OCI-LY1 (cell line): ENCODE results near the gene CPA5.

Experiments used
- CTCF ChIP-seq: fragments of 200-600 bp; sonication (generic), shearing (Covaris generic); IDR thresholded peaks from 2 replicates; pipeline ENCODE4 v1.5.1; 2017; ENCODE audit warnings: mild to moderate bottlenecking, antibody characterized with exemption, low read length, moderate library complexity, mixed read lengths
- EZH2 ChIP-seq: fragments of 200-600 bp; sonication (generic), shearing (Covaris generic); IDR thresholded peaks from 2 replicates; pipeline ENCODE4 v1.8.0; 2017; ENCODE audit warnings: borderline replicate concordance, mixed run types, mild to moderate bottlenecking, antibody characterized with exemption, low read length, moderate library complexity, mixed read lengths

DNA sequence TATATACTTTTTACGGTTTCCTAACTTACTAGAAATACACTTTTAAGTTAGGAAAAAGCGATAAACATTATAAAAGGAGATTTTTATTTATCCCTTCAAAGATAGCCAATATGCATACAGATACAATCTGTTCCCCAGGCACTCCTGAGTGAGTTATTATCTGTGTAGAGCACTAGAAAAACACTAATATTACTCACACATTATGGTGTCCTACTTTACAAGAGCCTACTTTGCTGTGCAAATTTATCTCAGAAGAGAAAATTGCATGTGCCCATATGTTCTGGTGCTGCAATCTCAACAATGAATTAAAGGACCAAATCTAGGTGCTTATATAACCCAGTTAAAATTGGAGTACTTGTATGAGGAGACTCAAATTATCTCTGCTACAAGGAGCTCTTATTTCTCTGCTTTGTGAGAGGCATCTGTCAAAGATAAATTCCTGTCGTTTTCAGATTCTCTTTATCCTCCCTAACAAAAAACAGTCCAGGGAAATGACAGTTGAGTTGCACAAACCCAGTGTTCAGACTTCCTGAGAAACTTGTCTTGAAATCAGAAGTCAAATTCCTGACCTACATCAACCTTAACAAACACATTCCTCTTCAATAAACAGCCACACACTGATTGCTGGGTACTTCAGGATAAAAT lies 64.6 kb downstream of the CPA5 start:
- TF ChIP-seq CTCF (no peak), EZH2 (no peak)
